GM23338 (cell line): Measurements from ENCODE around the gene FAF2. TPM values are rescaled to one million over a fixed set of nuclear protein-coding genes. Genes with fewer than 3 reads are reported as not detected.

Experiments
- ATAC-seq: fragments of 200-7000 bp; cut with Tn5 transposase; 3 replicates; pipeline ENCODE4 v1.9.1; 2020
- DNase-seq: peaks from one replicate; pipeline ENCODE4 v3.0.0-alpha.2; 2015; ENCODE audit warnings: low spot score
- H2AFZ ChIP-seq: fragments of 200-600 bp; sonication (generic); 2 replicates; pipeline ENCODE4 v1.8.0; 2016; ENCODE audit warnings: antibody characterized with exemption, mild to moderate bottlenecking, moderate library complexity
- H3F3A ChIP-seq: fragments of 200-600 bp; sonication (generic); replicated peaks from 2 replicates; pipeline ENCODE4 v1.8.0; 2017; ENCODE audit warnings: antibody characterized with exemption, mixed run types, low read depth
- H3K27ac ChIP-seq: fragments of 200-600 bp; sonication (generic); 2 replicates; pipeline ENCODE4 v1.6.1; 2016; ENCODE audit warnings: low read depth
- H3K27me3 ChIP-seq: fragments of 200-600 bp; sonication (generic); 2 replicates; pipeline ENCODE4 v1.8.0; 2016; ENCODE audit warnings: mild to moderate bottlenecking, mixed run types, moderate library complexity; ENCODE audit not compliant: insufficient read depth
- H3K36me3 ChIP-seq: fragments of 200-600 bp; sonication (generic); 2 replicates; pipeline ENCODE4 v1.8.0; 2016; ENCODE audit warnings: mild to moderate bottlenecking; ENCODE audit not compliant: insufficient read depth
- H3K4me1 ChIP-seq: fragments of 200-600 bp; sonication (generic); 2 replicates; pipeline ENCODE4 v1.8.0; 2016; ENCODE audit warnings: mild to moderate bottlenecking, moderate library complexity; ENCODE audit not compliant: insufficient read depth
- H3K4me2 ChIP-seq: fragments of 200-600 bp; sonication (generic); 2 replicates; pipeline ENCODE4 v1.7.1; 2017; ENCODE audit warnings: mixed run types
- H3K4me3 ChIP-seq: fragments of 200-600 bp; sonication (generic); 2 replicates; pipeline ENCODE4 v1.6.1; 2016; ENCODE audit warnings: mixed run types
- H3K79me2 ChIP-seq: fragments of 200-600 bp; sonication (generic); replicated peaks from 2 replicates; pipeline ENCODE4 v1.8.0; 2017; ENCODE audit warnings: mild to moderate bottlenecking; ENCODE audit not compliant: insufficient read depth
- H3K9me2 ChIP-seq: fragments of 200-600 bp; sonication (generic); 2 replicates; pipeline ENCODE4 v1.8.0; 2017; ENCODE audit not compliant: insufficient read depth
- H4K20me1 ChIP-seq: fragments of 200-600 bp; sonication (generic); replicated peaks from 2 replicates; pipeline ENCODE4 v1.8.0; 2017; ENCODE audit warnings: mild to moderate bottlenecking; ENCODE audit not compliant: insufficient read depth
- H3K27ac Mint-ChIP-seq: 2 replicates; pipeline ENCODE4 v1.8.0; 2020; ENCODE audit warnings: inconsistent platforms, mild to moderate bottlenecking, moderate library complexity, mixed read lengths
- H3K27me3 Mint-ChIP-seq: 3 replicates; pipeline ENCODE4 v1.8.0; 2022; ENCODE audit warnings: low read depth, mild to moderate bottlenecking, moderate library complexity, mixed read lengths, inconsistent platforms; ENCODE audit not compliant: insufficient read depth, poor library complexity
- H3K36me3 Mint-ChIP-seq: 3 replicates; pipeline ENCODE4 v1.8.0; 2021; ENCODE audit warnings: low read depth, mild to moderate bottlenecking, inconsistent platforms, moderate library complexity, mixed read lengths
- H3K4me1 Mint-ChIP-seq: 3 replicates; pipeline ENCODE4 v1.8.0; 2020; ENCODE audit warnings: mild to moderate bottlenecking, inconsistent platforms, mixed read lengths
- H3K4me3 Mint-ChIP-seq: 3 replicates; pipeline ENCODE4 v1.8.0; 2021; ENCODE audit warnings: moderate library complexity, mild to moderate bottlenecking, inconsistent platforms, mixed read lengths
- H3K9me3 Mint-ChIP-seq: 3 replicates; pipeline ENCODE4 v1.8.0; 2020; ENCODE audit warnings: moderate library complexity, mild to moderate bottlenecking, inconsistent platforms, mixed read lengths
- CREB1 ChIP-seq: fragments of 250-450 bp; sonication (Bioruptor Pico); IDR thresholded peaks from 2 replicates; pipeline ENCODE4 v1.5.0; 2020; ENCODE audit warnings: low read depth, mild to moderate bottlenecking, moderate library complexity
- POLR2AphosphoS5 ChIP-seq: IDR thresholded peaks from 2 replicates; pipeline ENCODE4 v1.6.1; 2016; ENCODE audit warnings: antibody characterized with exemption, low read depth
- long read RNA-seq: library from polyadenylated mRNA; unstranded; transcript quantifications from one replicate; pipeline ENCODE4 v2.0.0, GENCODE V29; 2020; ENCODE audit not compliant: unreplicated experiment
- polyA plus RNA-seq: library from polyadenylated mRNA; unstranded; fragments of >200 nt; fragmentation: Nextera tagmentation; extraction: Ambion mirVana; gene quantifications from 2 replicates; pipeline ENCODE4 v1.2.1, GENCODE V29; 2016
- total RNA-seq: library from RNA; depleted of rRNA; stranded (reverse); fragments of >200 nt; shearing (Covaris generic); gene quantifications from 2 replicates; pipeline ENCODE4 v1.2.3, GENCODE V29; 2014; rRNA removed
- TF ChIP-seq, protein P1 (sequence below): IDR thresholded peaks from 2 replicates; pipeline ENCODE4 v1.6.1; 2016; ENCODE audit warnings: antibody characterized with exemption
- TF ChIP-seq, protein P2 (sequence below), 2 experiments: fragments of 200-600 bp in 1 of 2; sonication (generic) in 1 of 2; conservative IDR thresholded peaks; 2 replicates each; pipeline versions ENCODE4 v1.5.1 to v1.6.1; 2016 to 2017; ENCODE audit warnings: antibody characterized with exemption in 2 of 2, low read depth in 2 of 2, mild to moderate bottlenecking in 2 of 2, moderate library complexity in 1 of 2
- TF ChIP-seq, protein P3 (sequence below): fragments of 250-450 bp; sonication (Bioruptor Pico); IDR thresholded peaks from 2 replicates; pipeline ENCODE4 v1.5.0; 2020; ENCODE audit warnings: mild to moderate bottlenecking, moderate library complexity

Gene FAF2, protein sequence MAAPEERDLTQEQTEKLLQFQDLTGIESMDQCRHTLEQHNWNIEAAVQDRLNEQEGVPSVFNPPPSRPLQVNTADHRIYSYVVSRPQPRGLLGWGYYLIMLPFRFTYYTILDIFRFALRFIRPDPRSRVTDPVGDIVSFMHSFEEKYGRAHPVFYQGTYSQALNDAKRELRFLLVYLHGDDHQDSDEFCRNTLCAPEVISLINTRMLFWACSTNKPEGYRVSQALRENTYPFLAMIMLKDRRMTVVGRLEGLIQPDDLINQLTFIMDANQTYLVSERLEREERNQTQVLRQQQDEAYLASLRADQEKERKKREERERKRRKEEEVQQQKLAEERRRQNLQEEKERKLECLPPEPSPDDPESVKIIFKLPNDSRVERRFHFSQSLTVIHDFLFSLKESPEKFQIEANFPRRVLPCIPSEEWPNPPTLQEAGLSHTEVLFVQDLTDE
- total RNA-seq (32.8 and 34.6 TPM in 2 replicates), polyA plus RNA-seq (36.4 and 37.6 TPM in 2 replicates)
- long read RNA-seq, full-length matches to known transcripts: 8 of 13 reads
- long read RNA-seq, partial matches to known transcripts: 3 of 13 reads
- long read RNA-seq, other reads (novel, unspliced or antisense): 2 of 13 reads

DNA sequence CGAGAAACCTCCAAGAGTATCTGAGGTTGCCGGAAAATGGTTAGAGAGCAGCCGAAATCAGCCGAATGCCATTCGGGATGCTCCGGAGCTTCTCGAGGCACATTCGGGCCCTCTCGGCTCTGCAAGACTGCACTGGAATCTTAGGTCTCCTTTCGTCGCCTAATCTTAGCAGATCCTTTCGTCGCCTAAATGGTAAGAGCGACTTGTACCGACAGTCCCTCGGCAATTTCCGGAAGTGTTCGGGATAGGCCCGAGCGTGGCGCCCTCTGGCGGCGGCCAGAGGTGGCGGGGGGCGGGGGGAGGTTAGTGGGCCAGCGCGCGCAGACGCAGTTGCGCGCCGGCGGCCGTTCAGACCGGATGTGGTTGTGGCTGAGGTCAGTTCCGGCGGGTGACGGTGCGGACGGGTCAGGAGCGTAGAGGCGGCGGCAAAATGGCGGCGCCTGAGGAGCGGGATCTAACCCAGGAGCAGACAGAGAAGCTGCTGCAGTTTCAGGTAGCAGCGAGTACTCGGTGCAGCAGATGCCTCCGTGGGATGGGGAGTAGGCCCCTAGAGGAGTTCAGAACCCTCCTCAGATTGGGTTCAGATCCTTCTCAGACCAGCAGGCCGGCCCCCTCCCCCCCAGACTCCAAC lies at the start of gene FAF2:
FAF2 (plus strand) TSS at position 408 of the 631 bp plus-strand sequence; CDS start at position 431, 23 bp downstream.
- H3K4me3 ChIP-seq: peak within 1 kb of the TSS; percentile 98
- TF ChIP-seq CREB1 (CRISPR knock-in tag): peak; percentile 90
- TF ChIP-seq, protein P1, sequence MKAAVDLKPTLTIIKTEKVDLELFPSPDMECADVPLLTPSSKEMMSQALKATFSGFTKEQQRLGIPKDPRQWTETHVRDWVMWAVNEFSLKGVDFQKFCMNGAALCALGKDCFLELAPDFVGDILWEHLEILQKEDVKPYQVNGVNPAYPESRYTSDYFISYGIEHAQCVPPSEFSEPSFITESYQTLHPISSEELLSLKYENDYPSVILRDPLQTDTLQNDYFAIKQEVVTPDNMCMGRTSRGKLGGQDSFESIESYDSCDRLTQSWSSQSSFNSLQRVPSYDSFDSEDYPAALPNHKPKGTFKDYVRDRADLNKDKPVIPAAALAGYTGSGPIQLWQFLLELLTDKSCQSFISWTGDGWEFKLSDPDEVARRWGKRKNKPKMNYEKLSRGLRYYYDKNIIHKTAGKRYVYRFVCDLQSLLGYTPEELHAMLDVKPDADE: peak; percentile 47; the same call in 1 of the 2 replicates
- TF ChIP-seq, protein P2, sequence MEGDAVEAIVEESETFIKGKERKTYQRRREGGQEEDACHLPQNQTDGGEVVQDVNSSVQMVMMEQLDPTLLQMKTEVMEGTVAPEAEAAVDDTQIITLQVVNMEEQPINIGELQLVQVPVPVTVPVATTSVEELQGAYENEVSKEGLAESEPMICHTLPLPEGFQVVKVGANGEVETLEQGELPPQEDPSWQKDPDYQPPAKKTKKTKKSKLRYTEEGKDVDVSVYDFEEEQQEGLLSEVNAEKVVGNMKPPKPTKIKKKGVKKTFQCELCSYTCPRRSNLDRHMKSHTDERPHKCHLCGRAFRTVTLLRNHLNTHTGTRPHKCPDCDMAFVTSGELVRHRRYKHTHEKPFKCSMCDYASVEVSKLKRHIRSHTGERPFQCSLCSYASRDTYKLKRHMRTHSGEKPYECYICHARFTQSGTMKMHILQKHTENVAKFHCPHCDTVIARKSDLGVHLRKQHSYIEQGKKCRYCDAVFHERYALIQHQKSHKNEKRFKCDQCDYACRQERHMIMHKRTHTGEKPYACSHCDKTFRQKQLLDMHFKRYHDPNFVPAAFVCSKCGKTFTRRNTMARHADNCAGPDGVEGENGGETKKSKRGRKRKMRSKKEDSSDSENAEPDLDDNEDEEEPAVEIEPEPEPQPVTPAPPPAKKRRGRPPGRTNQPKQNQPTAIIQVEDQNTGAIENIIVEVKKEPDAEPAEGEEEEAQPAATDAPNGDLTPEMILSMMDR (conservative IDR thresholded peaks at IDR 0.05; ENCODE audit: low read depth in 2 of 2): peak; percentile 91 to 95
- TF ChIP-seq, protein P3, sequence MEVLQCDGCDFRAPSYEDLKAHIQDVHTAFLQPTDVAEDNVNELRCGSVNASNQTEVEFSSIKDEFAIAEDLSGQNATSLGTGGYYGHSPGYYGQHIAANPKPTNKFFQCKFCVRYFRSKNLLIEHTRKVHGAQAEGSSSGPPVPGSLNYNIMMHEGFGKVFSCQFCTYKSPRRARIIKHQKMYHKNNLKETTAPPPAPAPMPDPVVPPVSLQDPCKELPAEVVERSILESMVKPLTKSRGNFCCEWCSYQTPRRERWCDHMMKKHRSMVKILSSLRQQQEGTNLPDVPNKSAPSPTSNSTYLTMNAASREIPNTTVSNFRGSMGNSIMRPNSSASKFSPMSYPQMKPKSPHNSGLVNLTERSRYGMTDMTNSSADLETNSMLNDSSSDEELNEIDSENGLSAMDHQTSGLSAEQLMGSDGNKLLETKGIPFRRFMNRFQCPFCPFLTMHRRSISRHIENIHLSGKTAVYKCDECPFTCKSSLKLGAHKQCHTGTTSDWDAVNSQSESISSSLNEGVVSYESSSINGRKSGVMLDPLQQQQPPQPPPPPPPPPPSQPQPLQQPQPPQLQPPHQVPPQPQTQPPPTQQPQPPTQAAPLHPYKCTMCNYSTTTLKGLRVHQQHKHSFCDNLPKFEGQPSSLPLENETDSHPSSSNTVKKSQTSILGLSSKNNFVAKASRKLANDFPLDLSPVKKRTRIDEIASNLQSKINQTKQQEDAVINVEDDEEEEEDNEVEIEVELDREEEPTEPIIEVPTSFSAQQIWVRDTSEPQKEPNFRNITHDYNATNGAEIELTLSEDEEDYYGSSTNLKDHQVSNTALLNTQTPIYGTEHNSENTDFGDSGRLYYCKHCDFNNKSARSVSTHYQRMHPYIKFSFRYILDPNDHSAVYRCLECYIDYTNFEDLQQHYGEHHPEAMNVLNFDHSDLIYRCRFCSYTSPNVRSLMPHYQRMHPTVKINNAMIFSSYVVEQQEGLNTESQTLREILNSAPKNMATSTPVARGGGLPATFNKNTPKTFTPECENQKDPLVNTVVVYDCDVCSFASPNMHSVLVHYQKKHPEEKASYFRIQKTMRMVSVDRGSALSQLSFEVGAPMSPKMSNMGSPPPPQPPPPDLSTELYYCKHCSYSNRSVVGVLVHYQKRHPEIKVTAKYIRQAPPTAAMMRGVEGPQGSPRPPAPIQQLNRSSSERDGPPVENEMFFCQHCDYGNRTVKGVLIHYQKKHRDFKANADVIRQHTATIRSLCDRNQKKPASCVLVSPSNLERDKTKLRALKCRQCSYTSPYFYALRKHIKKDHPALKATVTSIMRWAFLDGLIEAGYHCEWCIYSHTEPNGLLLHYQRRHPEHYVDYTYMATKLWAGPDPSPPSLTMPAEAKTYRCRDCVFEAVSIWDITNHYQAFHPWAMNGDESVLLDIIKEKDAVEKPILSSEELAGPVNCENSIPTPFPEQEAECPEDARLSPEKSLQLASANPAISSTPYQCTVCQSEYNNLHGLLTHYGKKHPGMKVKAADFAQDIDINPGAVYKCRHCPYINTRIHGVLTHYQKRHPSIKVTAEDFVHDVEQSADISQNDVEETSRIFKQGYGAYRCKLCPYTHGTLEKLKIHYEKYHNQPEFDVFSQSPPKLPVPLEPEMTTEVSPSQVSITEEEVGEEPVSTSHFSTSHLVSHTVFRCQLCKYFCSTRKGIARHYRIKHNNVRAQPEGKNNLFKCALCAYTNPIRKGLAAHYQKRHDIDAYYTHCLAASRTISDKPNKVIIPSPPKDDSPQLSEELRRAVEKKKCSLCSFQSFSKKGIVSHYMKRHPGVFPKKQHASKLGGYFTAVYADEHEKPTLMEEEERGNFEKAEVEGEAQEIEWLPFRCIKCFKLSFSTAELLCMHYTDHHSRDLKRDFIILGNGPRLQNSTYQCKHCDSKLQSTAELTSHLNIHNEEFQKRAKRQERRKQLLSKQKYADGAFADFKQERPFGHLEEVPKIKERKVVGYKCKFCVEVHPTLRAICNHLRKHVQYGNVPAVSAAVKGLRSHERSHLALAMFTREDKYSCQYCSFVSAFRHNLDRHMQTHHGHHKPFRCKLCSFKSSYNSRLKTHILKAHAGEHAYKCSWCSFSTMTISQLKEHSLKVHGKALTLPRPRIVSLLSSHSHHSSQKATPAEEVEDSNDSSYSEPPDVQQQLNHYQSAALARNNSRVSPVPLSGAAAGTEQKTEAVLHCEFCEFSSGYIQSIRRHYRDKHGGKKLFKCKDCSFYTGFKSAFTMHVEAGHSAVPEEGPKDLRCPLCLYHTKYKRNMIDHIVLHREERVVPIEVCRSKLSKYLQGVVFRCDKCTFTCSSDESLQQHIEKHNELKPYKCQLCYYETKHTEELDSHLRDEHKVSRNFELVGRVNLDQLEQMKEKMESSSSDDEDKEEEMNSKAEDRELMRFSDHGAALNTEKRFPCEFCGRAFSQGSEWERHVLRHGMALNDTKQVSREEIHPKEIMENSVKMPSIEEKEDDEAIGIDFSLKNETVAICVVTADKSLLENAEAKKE (CRISPR knock-in tag): no peak
- TF ChIP-seq POLR2AphosphoS5: peak; percentile 69
- Mint-ChIP-seq H3K4me1 (peaks cover 7% of the 10 kb centered on the region), H3K9me3 (no peaks in the 10 kb centered on the region), H3K27me3 (peaks cover 20% of the 10 kb centered on the region), H3K36me3 (peaks cover 2% of the 10 kb centered on the region), H3K27ac (peak within 1 kb of the TSS; percentile 99), H3K4me3 (peak within 1 kb of the TSS; percentile 94)
- no peaks in the 10 kb centered on the region for H3K9me2 ChIP-seq
- no peaks in the 10 kb centered on the region for H3K27me3 ChIP-seq
- peak within 1 kb of the TSS; percentile 69 for H2AFZ ChIP-seq
- peaks cover 45% of the 10 kb centered on the region for H3K79me2 ChIP-seq
- no peaks in the 10 kb centered on the region for H3K36me3 ChIP-seq
- ATAC-seq (peak; percentile 93), DNase-seq (peak; percentile 99)
- peaks cover 8% of the 10 kb centered on the region for H3F3A ChIP-seq
- peak within 1 kb of the TSS; percentile 95 for H3K27ac ChIP-seq
- H3K4me1 ChIP-seq: peaks cover 4% of the 10 kb centered on the region; the same call in 1 of the 2 replicates
- peak within 1 kb of the TSS; percentile 100 for H3K4me2 ChIP-seq
- H4K20me1 ChIP-seq: peaks cover 24% of the 10 kb centered on the region
